Sigmoid colon (tissue), 4 donors: ENCODE results near the gene DHX15.

Source experiments
- CTCF ChIP-seq, 4 experiments: fragments of 450-650 bp in 3 of 4; fragments of 200-600 bp in 1 of 4; IDR thresholded peaks; one replicate each; pipeline ENCODE4 v1.5.1; 2016 to 2019; ENCODE audit warnings: antibody characterized with exemption in 4 of 4, mild to moderate bottlenecking in 3 of 4, moderate library complexity in 2 of 4
- EP300 ChIP-seq, 4 donors: sonication (generic); formaldehyde crosslinking; IDR thresholded peaks; one replicate each; pipeline ENCODE4 v1.6.1; 2017; ENCODE audit warnings: antibody characterized with exemption in 4 of 4
- POLR2A ChIP-seq, 2 donors: fragments of 450-650 bp; IDR thresholded peaks; one replicate each; pipeline ENCODE4 v1.6.1; 2016; ENCODE audit warnings: antibody characterized with exemption in 2 of 2, mild to moderate bottlenecking in 2 of 2, moderate library complexity in 2 of 2
- POLR2AphosphoS5 ChIP-seq, 4 donors: sonication (generic); formaldehyde crosslinking; IDR thresholded peaks; one replicate each; pipeline ENCODE4 v1.6.1; 2017; ENCODE audit warnings: antibody characterized with exemption in 4 of 4

GRCh38 chr4:24496597-24496996, 87.8 kb downstream of the DHX15 start:
- TF ChIP-seq EP300 (IDR thresholded peaks at IDR 0.05), result no peak
- no peak for TF ChIP-seq CTCF (IDR thresholded peaks at IDR 0.05)
- no peak for TF ChIP-seq POLR2A (IDR thresholded peaks at IDR 0.05)
- TF ChIP-seq POLR2AphosphoS5 (IDR thresholded peaks at IDR 0.05), result no peak
